B cell (primary cell): Measurements from ENCODE around the gene DDX60. TPM values are rescaled to one million over a fixed set of nuclear protein-coding genes. Genes with fewer than 3 reads are reported as not detected.

Experiments
- ATAC-seq: fragments of 200-7000 bp; cut with Tn5 transposase; one replicate; pipeline ENCODE4 v1.10.0; 2021; ENCODE audit warnings: low read depth, mild to moderate bottlenecking, moderate number of reproducible peaks, moderate library complexity
- CTCF ChIA-PET: fragments of 350-600 bp; sonication (Branson Sonifier 250); formaldehyde crosslinking; loops from one replicate; lab custom pipeline; 2021; ENCODE audit warnings: antibody characterized with exemption, inconsistent platforms; lab: Charles Lee
- POLR2A ChIA-PET: fragments of 350-600 bp; sonication (Branson Sonifier 250); formaldehyde crosslinking; loops from one replicate; lab custom pipeline; 2021; ENCODE audit warnings: antibody characterized with exemption; lab: Charles Lee
- DNase-seq: peaks from one replicate; pipeline ENCODE4 v3.0.0; 2013
- H2AFZ ChIP-seq: 2 replicates; pipeline ENCODE4 v1.6.1; 2012; ENCODE audit warnings: mild to moderate bottlenecking, low read depth, low read length; ENCODE audit not compliant: insufficient read depth, poor library complexity, severe bottlenecking
- H3K27ac ChIP-seq, 2 donors: 1 replicate in 1 of 2; 2 replicates in 1 of 2; pipeline ENCODE4 v1.5.1; 2012 to 2013; ENCODE audit warnings: low read length in 2 of 2, mild to moderate bottlenecking in 2 of 2, moderate library complexity in 1 of 2
- H3K27me3 ChIP-seq, 4 experiments: fragments of 200-600 bp in 1 of 4; sonication (generic) in 1 of 4; replicated peaks in 1 of 4; 1 replicate in 2 of 4; 2 replicates in 2 of 4; pipeline versions ENCODE4 v1.6.1 to v1.7.0; 2013 to 2016; ENCODE audit warnings: low read length in 3 of 4, mild to moderate bottlenecking in 2 of 4, mixed read lengths in 1 of 4, moderate library complexity in 1 of 4; ENCODE audit not compliant: insufficient read depth in 4 of 4, control insufficient read depth in 3 of 4; ENCODE audit errors: control extremely low read depth in 1 of 4
- H3K36me3 ChIP-seq, 2 experiments: replicated peaks in 1 of 2; 1 replicate in 1 of 2; 2 replicates in 1 of 2; pipeline versions ENCODE4 v1.6.1 to v1.7.1; 2013; ENCODE audit warnings: low read length in 1 of 2; ENCODE audit not compliant: insufficient read depth in 2 of 2, control insufficient read depth in 1 of 2; ENCODE audit errors: control extremely low read depth in 1 of 2, extremely low read depth in 1 of 2
- H3K4me1 ChIP-seq, 2 donors: fragments of 200-600 bp in 1 of 2; sonication (generic) in 1 of 2; 1 replicate in 1 of 2; 2 replicates in 1 of 2; pipeline versions ENCODE4 v1.5.1 to v1.6.1; 2013 to 2017; ENCODE audit warnings: low read length in 2 of 2; ENCODE audit not compliant: control insufficient read depth in 2 of 2, insufficient read depth in 2 of 2
- H3K4me2 ChIP-seq: replicated peaks from 2 replicates; pipeline ENCODE3; 2012; ENCODE audit warnings: mild to moderate bottlenecking, low read depth, low read length; ENCODE audit not compliant: poor library complexity, severe bottlenecking
- H3K4me3 ChIP-seq, 5 experiments: fragments of 200-600 bp in 1 of 5; sonication (generic) in 1 of 5; 1 replicate in 3 of 5; 2 replicates in 2 of 5; pipeline versions ENCODE4 v1.5.1 to v1.7.0; 2011 to 2016; ENCODE audit warnings: low read length in 4 of 5, mild to moderate bottlenecking in 4 of 5, low read depth in 2 of 5, control low read depth in 1 of 5, moderate library complexity in 1 of 5; ENCODE audit not compliant: insufficient read depth in 1 of 5; ENCODE audit errors: control extremely low read depth in 1 of 5, extremely low read depth in 1 of 5
- H3K79me2 ChIP-seq: fragments of 200-600 bp; sonication (generic); one replicate; pipeline ENCODE4 v1.6.0; 2016; ENCODE audit warnings: low read length; ENCODE audit not compliant: control insufficient read depth, insufficient read depth
- H3K9ac ChIP-seq: fragments of 200-600 bp; sonication (generic); 2 replicates; pipeline ENCODE4 v1.6.1; 2017; ENCODE audit warnings: mild to moderate bottlenecking, low read length, moderate library complexity
- H3K9me3 ChIP-seq, 3 donors: one replicate each; pipeline versions ENCODE4 v1.6.1 to v1.7.1; 2013; ENCODE audit warnings: low read length in 2 of 3; ENCODE audit not compliant: control insufficient read depth in 2 of 3, insufficient read depth in 1 of 3; ENCODE audit errors: control extremely low read depth in 1 of 3
- H4K20me1 ChIP-seq: 2 replicates; pipeline ENCODE4 v1.6.0; 2012; ENCODE audit warnings: mild to moderate bottlenecking, low read length; ENCODE audit not compliant: insufficient read depth, control insufficient read depth, poor library complexity, severe bottlenecking
- H3K27ac Mint-ChIP-seq: one replicate; pipeline ENCODE4 v1.8.0; 2021; ENCODE audit warnings: mixed read lengths
- H3K27me3 Mint-ChIP-seq: one replicate; pipeline ENCODE4 v1.8.0; 2021; ENCODE audit warnings: mixed read lengths
- H3K4me1 Mint-ChIP-seq: one replicate; pipeline ENCODE4 v1.8.0; 2021; ENCODE audit warnings: mixed read lengths
- H3K4me3 Mint-ChIP-seq: one replicate; pipeline ENCODE4 v1.8.0; 2021; ENCODE audit warnings: mixed read lengths
- H3K9me3 Mint-ChIP-seq: one replicate; pipeline ENCODE4 v1.8.0; 2022; ENCODE audit warnings: mixed read lengths; ENCODE audit not compliant: insufficient read depth
- EZH2 ChIP-seq: IDR thresholded peaks from 2 replicates; pipeline ENCODE4 v1.6.1; 2012; ENCODE audit warnings: borderline replicate concordance, low read depth, mild to moderate bottlenecking, moderate library complexity, low read length; ENCODE audit not compliant: insufficient read depth, poor library complexity, severe bottlenecking
- WGBS: methylation state at CpG from one replicate; pipeline ENCODE4 v1.1.5; 2013; ENCODE audit warnings: missing lambda C conversion rate; ENCODE audit not compliant: insufficient coverage; 5-methylcytosine and 5-hydroxymethylcytosine counted together
- intact Hi-C: fragments of 100-400 bp; cut with micrococcal nuclease; formaldehyde crosslinking; loops from one replicate; pipeline ENCODE4 v1.10.0; 2022
- polyA plus RNA-seq: library from polyadenylated mRNA; depleted of rRNA; stranded (reverse); fragments of >200 nt; gene quantifications from 2 replicates; pipeline ENCODE4 v1.2.3, GENCODE V29; 2012
- total RNA-seq, 2 donors: library from RNA; stranded (reverse); fragments of 120-200 nt in 1 of 2; gene quantifications; 1 replicate in 1 of 2; 2 replicates in 1 of 2; pipeline versions ENCODE4 v1.2.3 to v1.2.4, GENCODE V29; 2013 to 2022
- TF ChIP-seq, protein P1 (sequence below): fragments of 200-600 bp; IDR thresholded peaks from one replicate; pipeline ENCODE4 v1.8.0; 2022; ENCODE audit warnings: antibody characterized with exemption, mild to moderate bottlenecking

Gene DDX60
- total and polyA plus RNA-seq, 2 donors (not counting 1 experiment from before 2014, with no cell fraction given) = 7.0 to 21.3 TPM

DNA sequence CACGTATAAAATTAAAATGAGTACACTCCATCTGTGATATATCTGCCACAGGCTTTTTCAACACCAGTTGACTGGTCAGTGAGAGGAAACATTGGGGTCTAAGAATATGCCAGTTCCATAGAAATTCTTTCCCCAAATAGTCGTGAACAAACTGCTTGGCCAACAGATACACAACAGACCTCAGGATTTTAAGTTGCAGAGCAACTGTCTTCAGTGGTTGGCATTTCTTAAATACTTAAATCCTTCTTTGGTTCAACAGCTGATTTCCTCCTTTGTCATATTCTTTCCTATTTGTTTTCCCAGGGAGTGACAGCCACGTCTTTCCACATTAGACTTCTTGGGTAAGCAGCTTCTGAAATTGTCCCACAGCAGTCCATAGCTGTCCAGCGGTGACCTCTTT, 7.0 kb upstream of the DDX60 start:
- Histone ChIP-seq H3K27me3 (no peaks in the 10 kb centered on the region), H3K79me2 (no peaks in the 10 kb centered on the region), H2AFZ (no peak overlapping the region), H3K4me1 (no peaks in the 10 kb centered on the region), H3K27ac (no peak overlapping the region), H3K4me2 (no peak overlapping the region), H3K9me3 (no peaks in the 10 kb centered on the region), H3K9ac (no peak overlapping the region), H3K4me3 (no peak overlapping the region), H4K20me1 (no peaks in the 10 kb centered on the region), H3K36me3 (no peaks in the 10 kb centered on the region)
- intact Hi-C loops = no loop called here
- Mint-ChIP-seq H3K4me1 (no peaks in the 10 kb centered on the region), H3K9me3 (no peaks in the 10 kb centered on the region), H3K27me3 (peaks cover 3% of the 10 kb centered on the region), H3K4me3 (no peak overlapping the region), H3K27ac (no peak overlapping the region)
- POLR2A ChIA-PET = no interaction called here
- DNase-seq = no peak
- WGBS = 100% methylated on average over 1 of the region's 4 CpGs
- ATAC-seq = no peak
- CTCF ChIA-PET = no interaction called here
- no peak for TF ChIP-seq EZH2
- TF ChIP-seq, protein P1, sequence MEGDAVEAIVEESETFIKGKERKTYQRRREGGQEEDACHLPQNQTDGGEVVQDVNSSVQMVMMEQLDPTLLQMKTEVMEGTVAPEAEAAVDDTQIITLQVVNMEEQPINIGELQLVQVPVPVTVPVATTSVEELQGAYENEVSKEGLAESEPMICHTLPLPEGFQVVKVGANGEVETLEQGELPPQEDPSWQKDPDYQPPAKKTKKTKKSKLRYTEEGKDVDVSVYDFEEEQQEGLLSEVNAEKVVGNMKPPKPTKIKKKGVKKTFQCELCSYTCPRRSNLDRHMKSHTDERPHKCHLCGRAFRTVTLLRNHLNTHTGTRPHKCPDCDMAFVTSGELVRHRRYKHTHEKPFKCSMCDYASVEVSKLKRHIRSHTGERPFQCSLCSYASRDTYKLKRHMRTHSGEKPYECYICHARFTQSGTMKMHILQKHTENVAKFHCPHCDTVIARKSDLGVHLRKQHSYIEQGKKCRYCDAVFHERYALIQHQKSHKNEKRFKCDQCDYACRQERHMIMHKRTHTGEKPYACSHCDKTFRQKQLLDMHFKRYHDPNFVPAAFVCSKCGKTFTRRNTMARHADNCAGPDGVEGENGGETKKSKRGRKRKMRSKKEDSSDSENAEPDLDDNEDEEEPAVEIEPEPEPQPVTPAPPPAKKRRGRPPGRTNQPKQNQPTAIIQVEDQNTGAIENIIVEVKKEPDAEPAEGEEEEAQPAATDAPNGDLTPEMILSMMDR = no peak

DNA sequence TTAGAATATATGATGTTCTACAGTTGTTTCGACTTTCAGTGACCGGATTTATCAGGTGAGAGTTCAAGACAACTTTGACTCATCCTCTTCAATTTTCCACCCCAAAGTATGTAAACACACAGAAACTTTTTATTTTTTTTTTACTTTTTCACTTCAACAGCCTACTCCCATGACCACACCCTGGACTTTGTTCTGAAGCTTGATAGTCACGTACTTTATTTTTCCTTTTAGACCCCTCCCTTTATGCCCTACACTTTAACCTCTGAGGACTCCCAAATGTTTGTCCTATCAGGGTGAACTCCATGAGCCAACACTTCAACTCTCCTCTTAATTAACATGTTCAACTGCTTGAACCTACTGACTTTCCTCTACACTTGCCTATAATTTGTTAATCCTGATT, 2.5 kb upstream of the DDX60 start:
- no peaks in the 10 kb centered on the region for H3K27me3 Mint-ChIP-seq
- WGBS = 93% methylated on average over 3 of the region's 3 CpGs
- no peak for TF ChIP-seq EZH2
- TF ChIP-seq, protein P1 = no peak
- no peaks in the 10 kb centered on the region for H3K9me3 Mint-ChIP-seq
- no peak overlapping the region for H2AFZ ChIP-seq
- ChIA-PET POLR2A (interaction anchor here (0.7 kb wide), 1 partner anchor 1437 kb away, joined by 3 read pairs; the partner anchor contains the start of gene HPF1), CTCF (interaction anchor here (0.8 kb wide), 1 partner anchor 9 kb away, joined by 3 read pairs; no protein-coding TSS in a partner anchor)
- H3K27ac ChIP-seq = no peak overlapping the region
- H3K27ac Mint-ChIP-seq = no peak overlapping the region
- no peak overlapping the region for H3K4me3 Mint-ChIP-seq
- DNase-seq = no peak
- no peak overlapping the region for H3K4me3 ChIP-seq
- H4K20me1 ChIP-seq = no peaks in the 10 kb centered on the region
- no peak for ATAC-seq
- H3K79me2 ChIP-seq = peaks cover 20% of the 10 kb centered on the region
- H3K4me1 ChIP-seq = peaks cover 11 to 12% of the 10 kb centered on the region in 2 donors
- intact Hi-C loops = no loop called here
- no peaks in the 10 kb centered on the region for H3K36me3 ChIP-seq
- no peaks in the 10 kb centered on the region for H3K27me3 ChIP-seq
- no peaks in the 10 kb centered on the region for H3K9me3 ChIP-seq
- H3K9ac ChIP-seq = no peak overlapping the region
- peaks cover 27% of the 10 kb centered on the region for H3K4me1 Mint-ChIP-seq
- H3K4me2 ChIP-seq = no peak overlapping the region
